ENCODE results near the gene KRT10. TPM values are rescaled to one million over a fixed set of nuclear protein-coding genes. Genes with fewer than 3 reads are reported as not detected.
A peak's percentile ranks its signal among the peaks of the same experiment; 100 is the strongest.

KRT10 gene
- total RNA-seq, 8 experiments from 2014 or later: 15.4 to 62.1 (median 27.3) TPM

DNA sequence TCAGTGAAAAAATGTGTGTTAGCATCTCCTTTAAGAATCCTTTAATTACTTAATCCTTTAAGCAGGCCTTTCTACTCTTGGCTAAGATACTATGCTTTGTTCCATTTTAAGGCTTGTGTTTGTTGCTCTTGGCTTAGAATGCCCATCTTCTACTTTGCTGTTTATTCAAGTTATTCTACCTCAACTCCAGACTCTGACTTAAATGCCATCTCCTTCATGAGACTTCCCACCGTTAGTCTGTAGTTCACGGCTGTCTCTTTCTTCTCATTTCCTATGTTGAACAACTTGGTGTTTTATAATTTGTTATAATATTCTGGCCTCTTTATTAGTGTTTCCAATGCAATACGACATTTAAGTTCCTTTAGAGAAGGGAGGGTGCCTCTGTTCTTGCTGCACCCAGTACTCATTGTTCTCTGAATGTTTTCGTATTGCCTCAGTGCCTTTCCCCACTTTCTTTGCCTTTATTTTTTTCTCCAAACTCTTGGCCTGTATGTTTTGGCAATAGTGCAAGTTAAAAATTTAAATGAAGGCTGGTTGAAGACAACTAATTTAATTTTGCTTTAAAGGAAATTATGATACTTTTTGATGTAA, 6.1 kb upstream of the KRT10 start:
- Histone ChIP-seq H3K4me3 (no peak overlapping the region), H3K4me1 (replicated peaks in 1 of 2) (no peaks in the 10 kb centered on the region), H3K27ac (no peak overlapping the region)
- in situ Hi-C loops (cut with MboI; ENCODE audit: low pct_unique_long_range_greater_than_20kb in 2 of 9, low sequenced_read_pairs in 9 of 9, unreplicated experiment in 9 of 9): no loop called here
- WGBS, 10 experiments: 58 to 100% (median 85%) methylated on average over 2 to 4 of the region's 4 CpGs
- ATAC-seq (replicated peaks in 6 of 8): peak in 1 of 8 experiments; percentile 66

DNA sequence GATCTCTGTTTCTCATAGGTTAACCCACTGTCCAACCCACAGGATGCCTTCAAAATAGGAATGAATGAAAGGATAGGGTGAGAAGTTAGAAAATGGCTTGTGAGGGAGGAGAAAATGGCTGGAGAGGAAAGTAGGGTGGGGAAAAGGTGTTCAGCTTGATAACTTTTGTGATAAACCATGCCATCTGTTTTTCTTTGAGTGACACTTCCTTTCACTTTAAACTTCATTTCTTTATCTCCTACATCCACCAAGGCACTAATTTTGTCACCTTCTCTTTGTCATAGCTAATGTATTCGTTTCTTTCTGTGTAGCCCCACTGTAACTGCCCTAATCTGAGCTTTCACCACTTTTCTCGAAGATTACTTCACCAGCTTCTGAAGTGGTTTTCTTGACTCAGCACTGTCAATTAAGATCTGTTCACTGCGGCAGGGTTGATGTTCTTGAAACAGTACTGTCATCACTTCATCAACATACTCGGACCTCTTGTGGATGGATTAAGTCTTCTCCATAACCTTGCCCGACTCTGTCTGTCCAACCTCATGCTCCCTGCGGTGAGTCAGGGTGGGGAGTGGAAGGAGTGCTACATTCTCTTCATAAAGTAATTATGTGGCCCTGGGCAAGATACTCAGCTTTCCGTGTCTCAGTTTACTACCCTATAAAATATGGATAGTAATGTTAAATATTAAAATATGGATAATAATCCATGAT, 5.5 kb upstream of the KRT10 start:
- in situ Hi-C loops (cut with MboI; ENCODE audit: low pct_unique_long_range_greater_than_20kb in 2 of 9, low sequenced_read_pairs in 9 of 9, unreplicated experiment in 9 of 9): no loop called here
- Histone ChIP-seq H3K4me3 (no peak overlapping the region), H3K27ac (no peak overlapping the region), H3K4me1 (replicated peaks in 1 of 2) (no peaks in the 10 kb centered on the region)
- 13 to 100% (median 84%) methylated on average over 1 to 7 of the region's 7 CpGs for WGBS, 10 experiments
- ATAC-seq (replicated peaks in 6 of 8): peak in 4 of 8 experiments; percentile 30 to 100 (median 89)

DNA sequence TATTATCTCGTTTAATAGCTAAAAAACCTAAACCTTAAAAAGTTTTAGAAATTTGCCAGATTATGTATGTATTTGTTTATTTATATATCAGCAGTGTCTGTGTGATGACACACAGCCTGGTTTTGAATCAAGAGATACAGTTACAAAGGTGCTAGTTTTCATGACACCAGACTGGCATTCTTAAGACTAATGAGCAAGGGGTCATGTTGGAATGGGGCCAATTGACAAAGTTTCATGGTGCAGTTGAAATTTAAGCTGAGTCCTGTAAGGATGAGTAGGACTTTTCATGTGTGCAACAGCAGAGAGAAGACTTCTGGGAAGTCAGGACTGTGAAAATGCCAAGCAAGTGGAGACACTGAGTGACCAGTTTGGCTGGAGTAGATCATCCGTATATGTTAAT, 3.2 kb upstream of the KRT10 start:
- H3K27ac ChIP-seq: no peak overlapping the region
- 67 to 100% (median 92%) methylated on average over 1 to 2 of the region's 2 CpGs; no CpG with 5 or more reads in 1 of the 10 experiments for WGBS, 10 experiments
- H3K4me3 ChIP-seq: no peak overlapping the region
- in situ Hi-C loops (cut with MboI; ENCODE audit: low pct_unique_long_range_greater_than_20kb in 2 of 9, low sequenced_read_pairs in 9 of 9, unreplicated experiment in 9 of 9): no loop called here
- H3K4me1 ChIP-seq (replicated peaks in 1 of 2): peaks cover 0 to 5% of the 10 kb centered on the region in 2 donors
- ATAC-seq (replicated peaks in 6 of 8): no peak

DNA sequence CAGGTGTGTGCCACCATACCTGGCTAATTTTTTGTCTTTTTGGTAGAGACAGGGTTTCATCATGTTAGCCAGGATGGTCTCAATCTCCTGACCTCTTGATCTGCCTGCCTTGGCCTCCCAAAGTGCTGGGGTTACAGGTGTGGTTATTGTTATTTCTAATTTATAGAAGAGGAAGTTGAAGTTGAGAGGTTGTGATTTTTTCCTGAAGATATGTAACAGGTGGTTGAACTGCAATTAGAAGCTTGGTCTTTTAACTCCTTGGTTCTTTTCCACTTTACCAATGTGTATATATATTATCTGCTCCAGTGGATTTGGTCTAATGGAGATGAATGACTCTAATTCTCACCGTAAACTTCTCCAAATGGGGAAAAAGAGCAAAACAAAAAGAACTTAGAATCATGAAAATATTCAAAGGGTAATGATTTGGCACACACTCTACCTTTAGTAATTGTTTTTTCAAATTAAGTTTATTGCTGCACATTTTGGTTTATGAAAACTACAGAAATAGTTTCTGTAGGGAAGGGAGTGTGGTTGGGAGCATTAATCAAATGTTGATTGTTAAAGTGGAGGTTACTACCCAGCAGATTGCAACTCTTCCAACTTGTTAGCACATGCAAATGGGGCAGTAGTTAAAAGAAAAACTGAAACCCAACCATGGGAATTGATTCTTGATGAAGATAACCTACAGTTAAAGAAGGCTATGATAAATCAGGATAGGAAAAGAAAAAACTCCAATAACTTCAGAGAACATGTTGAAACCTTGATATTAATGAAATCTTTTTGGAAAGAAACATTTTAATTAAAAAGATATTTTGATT, 1.8 kb upstream of the KRT10 start:
- in situ Hi-C loops (cut with MboI; ENCODE audit: low pct_unique_long_range_greater_than_20kb in 2 of 9, low sequenced_read_pairs in 9 of 9, unreplicated experiment in 9 of 9): loop anchor here in 3 of 9 experiments (25.0 kb wide), 1 partner anchor 838 kb away; no protein-coding TSS in a partner anchor
- ATAC-seq (replicated peaks in 6 of 8): no peak
- 71 to 100% (median 100%) methylated on average over 1 of the region's 1 CpG; no CpG with 5 or more reads in 1 of the 10 experiments for WGBS, 10 experiments
- Histone ChIP-seq H3K4me1 (replicated peaks in 1 of 2) (peaks cover 7 to 17% of the 10 kb centered on the region in 2 donors), H3K27ac (no peak overlapping the region), H3K4me3 (no peak overlapping the region)

DNA sequence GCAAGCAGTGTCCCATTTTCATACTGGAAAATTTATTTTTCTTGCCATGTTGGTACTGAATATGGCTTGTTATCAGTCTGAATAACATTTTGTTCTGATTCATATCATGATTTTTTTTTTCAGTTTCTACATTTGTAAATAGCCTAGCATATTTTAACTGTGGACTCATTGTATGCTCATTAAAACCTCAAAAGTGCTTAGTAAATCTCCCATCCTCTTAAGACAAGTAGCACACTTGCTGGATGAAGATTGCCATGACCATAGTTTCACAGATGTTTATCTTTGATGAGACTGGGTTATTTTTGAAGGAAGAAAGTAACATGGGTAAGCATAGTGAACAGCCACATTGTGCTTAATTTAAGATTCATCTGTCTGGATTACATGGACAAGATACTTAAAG, 878 bp downstream of the KRT10 start:
- no peak for ATAC-seq (replicated peaks in 6 of 8)
- Histone ChIP-seq H3K4me3 (no peak overlapping the region), H3K4me1 (replicated peaks in 1 of 2) (peaks cover 7 to 23% of the 10 kb centered on the region in 2 donors), H3K27ac (no peak overlapping the region)
- in situ Hi-C loops (cut with MboI; ENCODE audit: low pct_unique_long_range_greater_than_20kb in 2 of 9, low sequenced_read_pairs in 9 of 9, unreplicated experiment in 9 of 9): loop anchor here in 3 of 9 experiments (25.0 kb wide), 1 partner anchor 841 kb away; no protein-coding TSS in a partner anchor

DNA sequence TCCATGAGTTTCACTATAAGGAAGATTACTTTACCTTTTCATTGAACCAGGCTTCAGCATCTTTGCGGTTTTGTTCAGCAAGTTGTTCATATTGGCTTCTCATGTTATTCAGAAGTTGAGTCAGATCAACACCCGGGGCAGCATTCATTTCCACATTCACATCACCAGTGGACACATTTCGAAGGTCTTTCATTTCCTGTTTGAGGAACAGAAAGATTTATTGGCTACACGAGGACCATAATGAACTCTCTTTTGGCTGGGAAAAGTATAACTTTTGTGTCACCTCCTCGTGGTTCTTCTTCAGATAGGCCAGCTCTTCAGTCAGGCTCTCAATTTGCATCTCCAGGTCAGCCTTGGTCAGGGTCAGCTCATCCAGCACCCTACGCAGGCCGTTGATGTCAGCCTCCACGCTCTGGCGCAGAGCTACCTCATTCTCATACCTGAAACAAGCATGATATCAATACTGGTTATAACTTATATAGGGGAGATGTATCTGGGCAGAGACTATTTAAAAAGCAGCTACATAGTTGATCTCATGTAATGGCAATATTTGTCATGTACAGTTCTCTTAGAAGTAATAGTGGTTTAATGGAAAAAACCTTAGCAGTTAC, 2.1 kb downstream of the KRT10 start:
- no peak for ATAC-seq (replicated peaks in 6 of 8)
- in situ Hi-C loops (cut with MboI; ENCODE audit: low pct_unique_long_range_greater_than_20kb in 2 of 9, low sequenced_read_pairs in 9 of 9, unreplicated experiment in 9 of 9): loop anchor here in 3 of 9 experiments (25.0 kb wide), 1 partner anchor 842 kb away; no protein-coding TSS in a partner anchor
- Histone ChIP-seq H3K4me1 (replicated peaks in 1 of 2) (peaks cover 7 to 23% of the 10 kb centered on the region in 2 donors), H3K4me3 (peak overlapping the region in 2 of 5 donors; percentile 47 to 55), H3K27ac (no peak overlapping the region)
- 82 to 100% (median 95%) methylated on average over 2 to 8 of the region's 9 CpGs; no CpG with 5 or more reads in 2 of the 10 experiments for WGBS, 10 experiments

DNA sequence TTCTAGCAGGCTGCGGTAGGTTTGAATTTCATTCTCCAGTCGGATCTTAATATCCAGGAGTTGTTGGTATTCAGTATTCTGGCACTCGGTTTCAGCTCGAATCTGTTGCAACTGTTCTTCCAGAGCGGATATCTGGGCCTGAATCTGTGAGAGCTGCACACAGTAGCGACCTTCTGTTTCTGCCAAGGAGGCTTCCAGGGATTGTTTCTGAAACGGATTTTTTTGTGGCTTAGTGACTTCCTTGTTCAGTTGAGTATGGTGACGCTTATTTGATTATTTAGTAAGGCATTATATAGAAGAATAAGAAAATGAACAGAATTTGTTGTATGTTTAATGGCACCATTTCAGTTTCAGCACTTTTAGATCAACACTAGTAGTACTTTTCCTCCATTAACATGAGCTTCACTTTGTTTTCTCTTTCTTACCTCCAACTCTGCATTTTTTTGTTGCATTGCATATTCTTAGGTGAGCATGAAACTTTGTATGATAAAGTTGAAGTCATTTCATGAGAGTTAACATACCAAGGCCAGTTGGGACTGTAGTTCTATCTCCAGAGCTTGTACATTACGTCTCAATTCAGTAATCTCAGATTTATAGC, 2.8 kb downstream of the KRT10 start:
- 0 to 65% (median 33%) methylated on average over 4 to 8 of the region's 9 CpGs for WGBS, 10 experiments
- H3K27ac ChIP-seq: peak overlapping the region; percentile 73 to 92
- in situ Hi-C loops (cut with MboI; ENCODE audit: low pct_unique_long_range_greater_than_20kb in 2 of 9, low sequenced_read_pairs in 9 of 9, unreplicated experiment in 9 of 9): loop anchor here in 4 of 9 experiments (10.0 to 25.0 kb wide), 2 partner anchors 843 to 845 kb away; no protein-coding TSS in a partner anchor
- peaks cover 7 to 23% of the 10 kb centered on the region in 2 donors for H3K4me1 ChIP-seq (replicated peaks in 1 of 2)
- peak in 2 of 8 experiments; percentile 18 to 21 for ATAC-seq (replicated peaks in 6 of 8)
- peak overlapping the region; percentile 47 to 60 (median 55) for H3K4me3 ChIP-seq

DNA sequence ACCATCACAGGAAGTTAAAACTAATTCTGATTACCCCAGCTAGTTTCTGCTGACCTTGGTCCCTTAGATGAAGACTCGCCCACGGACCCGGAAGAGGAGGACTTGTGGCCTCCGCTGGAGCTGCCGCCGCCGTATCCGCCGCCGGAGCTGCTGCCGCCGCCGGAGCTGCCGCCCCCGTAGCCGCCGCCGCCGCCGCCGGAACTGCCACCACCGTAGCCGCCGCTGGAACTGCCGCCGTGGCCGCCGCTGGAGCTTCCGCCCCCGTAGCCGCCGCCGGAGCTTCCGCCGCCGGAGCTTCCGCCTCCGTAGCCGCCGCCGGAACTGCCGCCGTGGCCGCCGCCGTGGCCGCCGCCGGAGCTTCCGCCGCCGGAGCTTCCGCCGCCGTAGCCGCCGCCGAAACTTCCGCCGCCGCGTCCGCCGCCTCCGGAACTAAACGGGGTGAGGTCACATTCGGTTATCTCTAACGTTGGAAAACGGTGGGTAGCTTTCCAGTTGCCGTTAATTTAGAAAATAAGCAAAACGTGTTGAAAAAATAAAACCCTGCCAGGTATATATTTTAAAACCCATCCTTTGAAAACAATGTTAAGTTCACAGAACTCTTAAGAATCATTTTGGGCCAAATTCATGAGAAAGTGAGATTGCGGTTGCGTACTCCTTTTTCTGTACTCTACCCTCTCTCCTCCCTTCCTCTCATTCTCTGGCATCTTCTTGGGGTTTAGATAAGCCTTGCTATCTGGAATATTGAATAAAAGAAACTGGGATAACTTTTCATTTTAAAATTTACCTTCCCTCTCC, 3.5 kb downstream of the KRT10 start:
- peak; percentile 92 to 98 (median 95) for ATAC-seq (replicated peaks in 6 of 8)
- peaks cover 7 to 23% of the 10 kb centered on the region in 2 donors for H3K4me1 ChIP-seq (replicated peaks in 1 of 2)
- WGBS, 10 experiments: 0 to 28% (median 3%) methylated on average over 1 to 18 of the region's 73 CpGs
- in situ Hi-C loops (cut with MboI; ENCODE audit: low pct_unique_long_range_greater_than_20kb in 2 of 9, low sequenced_read_pairs in 9 of 9, unreplicated experiment in 9 of 9): loop anchor here in 4 of 9 experiments (10.0 to 25.0 kb wide), 2 partner anchors 843 to 846 kb away; no protein-coding TSS in a partner anchor
- peak overlapping the region; percentile 87 to 92 for H3K27ac ChIP-seq
- peak overlapping the region; percentile 47 to 60 (median 55) for H3K4me3 ChIP-seq

DNA sequence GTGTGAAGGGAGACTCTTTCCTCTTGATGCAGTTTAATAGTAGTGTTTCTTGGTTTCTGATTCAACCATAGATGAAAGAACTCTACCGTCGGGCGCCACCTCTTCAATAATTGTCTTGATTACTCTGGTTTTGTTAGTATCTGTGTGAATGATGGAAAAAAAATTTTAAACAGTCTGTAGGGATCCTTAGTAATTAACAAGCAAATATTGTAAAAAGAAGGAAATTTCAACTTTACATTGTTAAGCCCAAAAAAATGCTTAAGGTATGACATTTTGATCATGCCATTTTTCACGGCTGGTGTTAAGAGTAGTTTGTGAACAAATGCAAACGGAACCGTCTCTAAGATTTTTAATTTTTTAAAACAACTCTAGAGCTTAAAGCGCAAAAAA, 4.1 kb downstream of the KRT10 start:
- Histone ChIP-seq H3K4me3 (peak overlapping the region; percentile 47 to 60 (median 55)), H3K4me1 (replicated peaks in 1 of 2) (peaks cover 7 to 23% of the 10 kb centered on the region in 2 donors), H3K27ac (peak overlapping the region; percentile 87 to 92)
- in situ Hi-C loops (cut with MboI; ENCODE audit: low pct_unique_long_range_greater_than_20kb in 2 of 9, low sequenced_read_pairs in 9 of 9, unreplicated experiment in 9 of 9): loop anchor here in 4 of 9 experiments (10.0 to 25.0 kb wide), 2 partner anchors 844 to 846 kb away; no protein-coding TSS in a partner anchor
- 0 to 15% (median 2%) methylated on average over 2 to 7 of the region's 7 CpGs; no CpG with 5 or more reads in 1 of the 10 experiments for WGBS, 10 experiments
- no peak for ATAC-seq (replicated peaks in 6 of 8)

DNA sequence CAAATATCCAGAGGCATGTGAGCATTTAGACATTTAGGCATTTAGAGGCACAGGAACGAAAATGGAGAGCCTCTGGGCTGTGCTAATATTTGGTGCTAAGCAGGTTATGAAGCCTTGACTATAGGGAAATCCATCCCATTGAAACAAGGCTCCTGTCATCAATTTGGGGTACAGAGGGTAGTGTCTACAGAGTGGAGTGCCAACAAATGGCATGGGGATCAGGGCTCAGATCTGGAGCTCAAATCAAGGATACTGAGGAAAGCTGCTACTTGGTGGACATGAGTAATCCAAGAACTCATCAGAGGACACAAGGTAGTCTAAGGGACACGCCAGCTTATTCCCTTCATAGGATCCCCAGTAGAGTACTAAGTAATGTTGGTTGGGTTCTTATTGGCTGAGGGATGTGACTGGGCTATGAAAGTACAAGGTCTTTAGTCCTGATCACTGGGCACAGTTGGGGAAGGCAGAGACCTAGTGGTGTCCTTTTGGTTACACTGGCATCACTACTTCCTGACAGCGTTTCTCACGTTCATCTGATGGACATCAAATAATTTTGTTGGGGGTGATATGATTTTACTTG, 5.2 kb downstream of the KRT10 start:
- 83 to 100% (median 100%) methylated on average over 2 to 4 of the region's 4 CpGs; no CpG with 5 or more reads in 1 of the 10 experiments for WGBS, 10 experiments
- no peak for ATAC-seq (replicated peaks in 6 of 8)
- H3K4me3 ChIP-seq: peak overlapping the region in 2 of 5 donors; percentile 55 to 60
- in situ Hi-C loops (cut with MboI; ENCODE audit: low pct_unique_long_range_greater_than_20kb in 2 of 9, low sequenced_read_pairs in 9 of 9, unreplicated experiment in 9 of 9): loop anchor here in 4 of 9 experiments (10.0 to 25.0 kb wide), 2 partner anchors 845 to 848 kb away; no protein-coding TSS in a partner anchor
- peaks cover 7 to 23% of the 10 kb centered on the region in 2 donors for H3K4me1 ChIP-seq (replicated peaks in 1 of 2)
- H3K27ac ChIP-seq: no peak overlapping the region

DNA sequence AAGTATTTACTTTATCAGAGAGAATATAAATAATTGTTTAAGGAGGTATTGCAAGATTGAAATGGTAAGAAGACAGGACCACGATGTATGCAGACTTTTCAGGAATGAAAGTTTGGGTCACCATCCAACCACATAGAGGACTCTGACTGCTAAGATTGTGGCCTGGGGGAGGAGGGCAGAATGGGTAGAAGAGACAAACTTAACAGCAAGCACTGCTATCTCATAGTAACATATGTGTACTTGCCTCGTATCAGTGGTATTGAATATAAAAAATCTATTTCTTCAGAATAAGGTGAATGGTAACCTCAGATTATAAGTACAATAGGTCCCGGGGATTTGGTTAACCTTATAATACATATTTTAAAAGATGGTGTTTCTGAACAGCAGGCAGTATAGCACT, 5.8 kb downstream of the KRT10 start:
- H3K4me3 ChIP-seq: no peak overlapping the region
- peaks cover 7 to 23% of the 10 kb centered on the region in 2 donors for H3K4me1 ChIP-seq (replicated peaks in 1 of 2)
- WGBS, 10 experiments: 41 to 100% (median 95%) methylated on average over 1 to 3 of the region's 3 CpGs; no CpG with 5 or more reads in 3 of the 10 experiments
- no peak overlapping the region for H3K27ac ChIP-seq
- in situ Hi-C loops (cut with MboI; ENCODE audit: low pct_unique_long_range_greater_than_20kb in 2 of 9, low sequenced_read_pairs in 9 of 9, unreplicated experiment in 9 of 9): loop anchor here in 4 of 9 experiments (10.0 to 25.0 kb wide), 2 partner anchors 846 to 848 kb away; no protein-coding TSS in a partner anchor
- ATAC-seq (replicated peaks in 6 of 8): no peak

Data from motor neuron (in vitro differentiated cells).